ENCODE results near the gene LMAN2. TPM values are rescaled to one million over a fixed set of nuclear protein-coding genes. Genes with fewer than 3 reads are reported as not detected.

The LMAN2 gene
- total RNA-seq, 1 donor from 2014 or later, result 75.6 TPM

DNA sequence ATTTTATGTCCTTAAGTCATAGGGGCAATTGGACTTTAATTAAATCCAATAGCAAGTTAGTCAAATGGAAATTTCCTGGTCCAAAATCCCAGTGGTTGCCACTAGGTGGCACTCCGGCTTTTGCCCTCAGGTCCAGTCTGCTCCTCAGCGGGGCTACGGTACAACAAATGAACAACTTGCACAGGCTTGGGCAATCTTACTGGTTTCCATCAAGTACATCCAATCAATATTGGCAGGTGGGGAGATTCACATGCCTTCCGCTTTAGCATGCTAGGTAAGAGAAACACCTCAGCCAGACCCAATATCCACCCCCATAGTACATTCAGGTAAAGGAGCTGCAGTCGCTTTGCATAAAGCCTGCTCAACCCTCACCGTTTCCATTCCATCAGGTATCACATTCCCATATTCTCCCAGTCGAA, 33.5 kb downstream of the LMAN2 start:
- peak; percentile 76 for DNase-seq
- Mint-ChIP-seq H3K36me3 (ENCODE audit: unreplicated experiment) (peaks cover 7% of the 10 kb centered on the region), H3K27me3 (ENCODE audit: unreplicated experiment) (peaks cover 2% of the 10 kb centered on the region), H3K4me3 (ENCODE audit: unreplicated experiment) (no peak overlapping the region), H3K4me1 (ENCODE audit: low read depth, unreplicated experiment) (no peaks in the 10 kb centered on the region), H3K9me3 (ENCODE audit: unreplicated experiment) (peaks cover 6% of the 10 kb centered on the region), H3K27ac (ENCODE audit: unreplicated experiment) (no peak overlapping the region)
- TF ChIP-seq, protein P1, sequence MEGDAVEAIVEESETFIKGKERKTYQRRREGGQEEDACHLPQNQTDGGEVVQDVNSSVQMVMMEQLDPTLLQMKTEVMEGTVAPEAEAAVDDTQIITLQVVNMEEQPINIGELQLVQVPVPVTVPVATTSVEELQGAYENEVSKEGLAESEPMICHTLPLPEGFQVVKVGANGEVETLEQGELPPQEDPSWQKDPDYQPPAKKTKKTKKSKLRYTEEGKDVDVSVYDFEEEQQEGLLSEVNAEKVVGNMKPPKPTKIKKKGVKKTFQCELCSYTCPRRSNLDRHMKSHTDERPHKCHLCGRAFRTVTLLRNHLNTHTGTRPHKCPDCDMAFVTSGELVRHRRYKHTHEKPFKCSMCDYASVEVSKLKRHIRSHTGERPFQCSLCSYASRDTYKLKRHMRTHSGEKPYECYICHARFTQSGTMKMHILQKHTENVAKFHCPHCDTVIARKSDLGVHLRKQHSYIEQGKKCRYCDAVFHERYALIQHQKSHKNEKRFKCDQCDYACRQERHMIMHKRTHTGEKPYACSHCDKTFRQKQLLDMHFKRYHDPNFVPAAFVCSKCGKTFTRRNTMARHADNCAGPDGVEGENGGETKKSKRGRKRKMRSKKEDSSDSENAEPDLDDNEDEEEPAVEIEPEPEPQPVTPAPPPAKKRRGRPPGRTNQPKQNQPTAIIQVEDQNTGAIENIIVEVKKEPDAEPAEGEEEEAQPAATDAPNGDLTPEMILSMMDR (IDR thresholded peaks at IDR 0.05; ENCODE audit: partially characterized antibody, unreplicated experiment), result peak; percentile 94

DNA sequence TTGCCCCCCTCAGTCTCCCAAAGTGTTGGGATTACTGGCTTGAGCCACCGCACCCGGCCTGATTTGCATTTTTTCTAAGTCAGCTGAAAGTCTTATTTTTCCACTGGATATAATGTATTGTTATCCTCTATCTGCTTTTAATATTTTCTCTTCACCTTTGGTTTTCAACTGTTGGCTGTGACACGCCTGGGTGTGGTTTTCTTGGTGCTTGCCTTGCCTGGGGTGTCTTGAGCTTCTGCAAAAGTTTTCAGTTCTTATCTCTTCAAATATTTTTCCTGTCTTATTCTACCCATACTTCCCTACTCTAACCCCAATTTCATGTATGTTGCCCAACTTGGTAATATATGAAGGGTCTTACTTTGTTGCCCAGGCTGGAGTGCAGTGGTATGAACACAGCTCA, 35.5 kb downstream of the LMAN2 start:
- TF ChIP-seq, protein P1 (IDR thresholded peaks at IDR 0.05; ENCODE audit: partially characterized antibody, unreplicated experiment), result no peak
- Mint-ChIP-seq H3K36me3 (ENCODE audit: unreplicated experiment) (peaks cover 4% of the 10 kb centered on the region), H3K9me3 (ENCODE audit: unreplicated experiment) (peaks cover 4% of the 10 kb centered on the region), H3K27me3 (ENCODE audit: unreplicated experiment) (peaks cover 2% of the 10 kb centered on the region), H3K4me3 (ENCODE audit: unreplicated experiment) (no peak overlapping the region), H3K4me1 (ENCODE audit: low read depth, unreplicated experiment) (peaks cover under 1% of the 10 kb centered on the region), H3K27ac (ENCODE audit: unreplicated experiment) (peak overlapping the region; percentile 77)
- no peak for DNase-seq

DNA sequence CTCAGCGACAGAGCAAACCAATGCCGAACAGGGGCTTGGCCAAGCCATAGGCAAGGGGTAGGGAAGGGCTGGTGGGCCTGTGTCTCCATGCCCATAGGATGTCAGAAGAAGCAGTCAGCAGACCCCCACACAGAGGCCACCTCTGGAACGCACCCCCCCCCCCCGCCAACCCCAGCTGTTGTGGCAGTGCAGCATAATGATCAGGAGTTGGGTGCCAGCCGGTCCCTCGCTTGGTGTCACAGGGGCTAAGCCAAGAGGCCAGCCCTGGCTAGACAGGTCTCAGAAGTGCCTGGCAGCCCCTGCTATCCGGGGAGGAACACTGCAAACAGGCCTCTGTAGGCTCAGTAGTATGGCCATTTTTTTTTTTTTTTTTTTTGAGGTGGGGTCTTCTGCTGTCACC, 36.1 kb downstream of the LMAN2 start:
- Mint-ChIP-seq H3K36me3 (ENCODE audit: unreplicated experiment) (peaks cover 4% of the 10 kb centered on the region), H3K4me3 (ENCODE audit: unreplicated experiment) (no peak overlapping the region), H3K9me3 (ENCODE audit: unreplicated experiment) (peaks cover 4% of the 10 kb centered on the region), H3K27me3 (ENCODE audit: unreplicated experiment) (peaks cover 6% of the 10 kb centered on the region), H3K27ac (ENCODE audit: unreplicated experiment) (no peak overlapping the region), H3K4me1 (ENCODE audit: low read depth, unreplicated experiment) (peaks cover 4% of the 10 kb centered on the region)
- TF ChIP-seq, protein P1 (IDR thresholded peaks at IDR 0.05; ENCODE audit: partially characterized antibody, unreplicated experiment), result no peak
- DNase-seq, result no peak

DNA sequence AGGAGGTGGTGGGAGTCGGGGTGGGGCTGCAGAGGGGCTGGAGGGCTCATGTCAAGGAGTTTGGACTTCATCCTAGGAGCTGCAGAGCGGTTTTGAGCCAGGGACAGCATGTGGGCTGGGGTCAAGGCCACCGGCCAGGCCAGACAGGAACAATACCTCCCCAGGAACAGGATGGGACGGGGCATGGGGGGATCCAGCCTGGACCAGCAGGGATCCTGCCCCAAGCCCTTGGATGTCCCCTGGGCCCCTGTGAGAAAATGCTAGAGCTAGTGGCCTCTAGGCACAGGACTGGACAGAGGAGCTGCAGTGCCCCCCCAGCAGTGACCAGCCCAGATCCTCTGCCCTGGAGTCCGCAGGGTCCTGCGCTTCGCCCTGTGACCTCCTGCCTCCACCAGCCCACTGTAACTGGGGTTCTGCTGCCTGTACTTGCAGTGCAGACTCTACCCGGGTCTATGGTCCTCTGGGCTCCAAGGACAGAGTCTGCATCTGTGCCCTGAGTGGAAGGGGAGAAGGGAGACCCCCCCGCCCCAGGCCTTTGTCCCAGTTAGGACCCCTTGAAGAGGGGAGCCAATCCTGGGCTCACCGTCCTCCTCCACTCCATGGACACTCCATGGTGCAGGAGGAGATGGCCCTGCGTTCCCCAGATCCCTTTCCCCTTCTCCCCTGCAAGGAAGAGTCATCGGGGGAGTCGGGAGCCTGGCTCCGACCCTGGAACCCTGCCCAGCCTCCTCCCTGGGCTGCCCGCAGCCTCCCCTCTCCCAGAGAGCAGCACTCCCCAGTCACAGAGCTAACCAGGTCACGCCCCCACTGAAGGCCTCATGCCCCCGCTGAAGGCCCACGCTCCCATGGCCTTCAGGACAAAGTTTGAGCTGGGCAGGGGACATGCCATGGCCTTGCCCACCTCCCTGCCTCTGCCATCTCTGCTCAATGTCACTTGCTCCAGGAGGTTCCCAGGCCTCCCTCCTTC, 36.8 kb downstream of the LMAN2 start:
- Mint-ChIP-seq H3K27ac (ENCODE audit: unreplicated experiment) (no peak overlapping the region), H3K27me3 (ENCODE audit: unreplicated experiment) (peaks cover 6% of the 10 kb centered on the region), H3K4me3 (ENCODE audit: unreplicated experiment) (no peak overlapping the region), H3K9me3 (ENCODE audit: unreplicated experiment) (peaks cover 4% of the 10 kb centered on the region), H3K4me1 (ENCODE audit: low read depth, unreplicated experiment) (peaks cover 7% of the 10 kb centered on the region), H3K36me3 (ENCODE audit: unreplicated experiment) (peaks cover 4% of the 10 kb centered on the region)
- TF ChIP-seq, protein P1 (IDR thresholded peaks at IDR 0.05; ENCODE audit: partially characterized antibody, unreplicated experiment), result no peak
- no peak for DNase-seq
